ENCODE measurements around the gene CACNG8. TPM values are rescaled to one million over a fixed set of nuclear protein-coding genes. Genes with fewer than 3 reads are reported as not detected.

The CACNG8 gene
- total RNA-seq, 1 experiment from 2014 or later = 17.7 TPM

GRCh38 chr19:53960886-53961285, 1.9 kb upstream of the CACNG8 start:
- Histone ChIP-seq H3K4me3 (ENCODE audit: low read depth in 2 of 2, low read length in 2 of 2) (peak overlapping the region; percentile 26 to 83), H3K9me3 (ENCODE audit: control insufficient read depth, insufficient read depth, low read depth, low read length) (no peaks in the 10 kb centered on the region), H3K36me3 (ENCODE audit: control insufficient read depth, insufficient read depth, low read length) (no peaks in the 10 kb centered on the region), H3K27me3 (ENCODE audit: control insufficient read depth, insufficient read depth, low read length) (no peaks in the 10 kb centered on the region), H3K4me1 (ENCODE audit: control insufficient read depth, insufficient read depth, low read length) (peaks cover 34% of the 10 kb centered on the region), H3K27ac (ENCODE audit: low read length) (peak overlapping the region; percentile 67)
- intact Hi-C loops (cut with micrococcal nuclease; ENCODE audit: unreplicated experiment) (no loop called here), in situ Hi-C loops (cut with HindIII; ENCODE audit: low pct_unique_long_range_greater_than_20kb, low sequenced_read_pairs) (no loop called here)
- no peak for DNase-seq (ENCODE audit: low read depth, low spot score)
- no peak for TF ChIP-seq CTCF (IDR thresholded peaks at IDR 0.05)
- TF ChIP-seq SIN3A (IDR thresholded peaks at IDR 0.05; ENCODE audit: borderline replicate concordance, insufficient read depth, low read depth, low read length) = no peak
- TF ChIP-seq TCF7L2 (IDR thresholded peaks at IDR 0.05; ENCODE audit: low read depth, low read length) = no peak
- TF ChIP-seq REST (IDR thresholded peaks at IDR 0.05; ENCODE audit: insufficient read depth in 1 of 2, low read depth in 2 of 2, low read length in 1 of 2) = no peak
- no peak for TF ChIP-seq POLR2AphosphoS5 (IDR thresholded peaks at IDR 0.05; ENCODE audit: low read depth, low read length)
- peak; percentile 58 for ATAC-seq
- BruUV-seq (replicated peaks) = no TSS peak
- CTCF ChIA-PET = no interaction called here
- POLR2A ChIA-PET = no interaction called here

- peaks cover 34% of the 10 kb centered on the region for H3K4me1 ChIP-seq (ENCODE audit: control insufficient read depth, insufficient read depth, low read length)
- peak overlapping the region; percentile 51 to 83 for H3K4me3 ChIP-seq (ENCODE audit: low read depth in 2 of 2, low read length in 2 of 2)
- H3K27me3 ChIP-seq (ENCODE audit: control insufficient read depth, insufficient read depth, low read length) = no peaks in the 10 kb centered on the region
- no peaks in the 10 kb centered on the region for H3K36me3 ChIP-seq (ENCODE audit: control insufficient read depth, insufficient read depth, low read length)
- no peak for TF ChIP-seq SIN3A (IDR thresholded peaks at IDR 0.05; ENCODE audit: borderline replicate concordance, insufficient read depth, low read depth, low read length)
- TF ChIP-seq TCF7L2 (IDR thresholded peaks at IDR 0.05; ENCODE audit: low read depth, low read length) = no peak
- no peak for TF ChIP-seq CTCF (IDR thresholded peaks at IDR 0.05)
- TF ChIP-seq POLR2AphosphoS5 (IDR thresholded peaks at IDR 0.05; ENCODE audit: low read depth, low read length) = no peak
- TF ChIP-seq REST (IDR thresholded peaks at IDR 0.05; ENCODE audit: insufficient read depth in 1 of 2, low read depth in 2 of 2, low read length in 1 of 2) = no peak
- ATAC-seq (peak; percentile 71), DNase-seq (ENCODE audit: low read depth, low spot score) (no peak)
- BruUV-seq (replicated peaks) = no TSS peak
- H3K27ac ChIP-seq (ENCODE audit: low read length) = peak overlapping the region; percentile 82
- intact Hi-C loops (cut with micrococcal nuclease; ENCODE audit: unreplicated experiment) = no loop called here
- in situ Hi-C loops (cut with HindIII; ENCODE audit: low pct_unique_long_range_greater_than_20kb, low sequenced_read_pairs) = no loop called here
- H3K9me3 ChIP-seq (ENCODE audit: control insufficient read depth, insufficient read depth, low read depth, low read length) = no peaks in the 10 kb centered on the region
- CTCF ChIA-PET = no interaction called here
- POLR2A ChIA-PET = interaction anchor here (0.6 kb wide), 1 partner anchor 19 kb away, joined by 4 read pairs; no protein-coding TSS in a partner anchor
These were observed 997 bp upstream of the CACNG8 start for GRCh38 chr19:53961523-53962356.

Data from Panc1 (cell line).